Astrocyte (in vitro differentiated cells and primary cell): Measurements from ENCODE around the gene ICE1. TPM values are rescaled to one million over a fixed set of nuclear protein-coding genes. Genes with fewer than 3 reads are reported as not detected.

Experiments
- DNase-seq: peaks from one replicate; pipeline ENCODE4 v3.0.0-alpha.2; 2010; ENCODE audit warnings: low read depth
- FAIRE-seq: peaks from 2 replicates; lab custom pipeline; 2011; peaks lifted over from hg19 to GRCh38; lab: Jason Lieb, UNC
- H2AFZ ChIP-seq: 2 replicates; pipeline ENCODE4 v1.6.0; 2012; ENCODE audit warnings: low read depth, low read length, inconsistent platforms
- H3K27ac ChIP-seq: 2 replicates; pipeline ENCODE4 v1.5.1; 2011; ENCODE audit warnings: low read depth, low read length, inconsistent platforms
- H3K27me3 ChIP-seq: 2 replicates; pipeline ENCODE4 v1.6.0; 2011; ENCODE audit warnings: low read length, inconsistent platforms; ENCODE audit not compliant: insufficient read depth
- H3K36me3 ChIP-seq: 2 replicates; pipeline ENCODE4 v1.5.1; 2011; ENCODE audit warnings: low read length, inconsistent platforms; ENCODE audit not compliant: insufficient read depth
- H3K4me1 ChIP-seq: 2 replicates; pipeline ENCODE4 v1.5.1; 2011; ENCODE audit warnings: low read length, inconsistent platforms; ENCODE audit not compliant: insufficient read depth
- H3K4me2 ChIP-seq: 2 replicates; pipeline ENCODE4 v1.6.0; 2012; ENCODE audit warnings: low read length, inconsistent platforms
- H3K4me3 ChIP-seq: 2 replicates; pipeline ENCODE4 v1.5.1; 2011; ENCODE audit warnings: low read depth, mild to moderate bottlenecking, low read length, inconsistent platforms; ENCODE audit not compliant: insufficient read depth
- H3K79me2 ChIP-seq: 2 replicates; pipeline ENCODE4 v1.6.0; 2012; ENCODE audit warnings: mild to moderate bottlenecking, low read length, inconsistent platforms; ENCODE audit not compliant: insufficient read depth
- H3K9ac ChIP-seq: 2 replicates; pipeline ENCODE4 v1.6.0; 2012; ENCODE audit warnings: mild to moderate bottlenecking, low read length, inconsistent platforms
- H3K9me3 ChIP-seq: 2 replicates; pipeline ENCODE4 v1.5.1; 2012; ENCODE audit warnings: low read depth, mild to moderate bottlenecking, low read length, inconsistent platforms; ENCODE audit not compliant: insufficient read depth
- H4K20me1 ChIP-seq: 2 replicates; pipeline ENCODE4 v1.6.0; 2012; ENCODE audit warnings: low read length, inconsistent platforms; ENCODE audit not compliant: insufficient read depth
- H3K27ac Mint-ChIP-seq: one replicate; pipeline ENCODE4 v1.8.0; 2021; ENCODE audit warnings: mild to moderate bottlenecking, mixed read lengths; ENCODE audit not compliant: unreplicated experiment
- H3K27me3 Mint-ChIP-seq: one replicate; pipeline ENCODE4 v1.8.0; 2021; ENCODE audit warnings: low read depth, mixed read lengths; ENCODE audit not compliant: unreplicated experiment
- H3K36me3 Mint-ChIP-seq: one replicate; pipeline ENCODE4 v1.8.0; 2021; ENCODE audit warnings: low read depth, mixed read lengths; ENCODE audit not compliant: unreplicated experiment
- H3K4me1 Mint-ChIP-seq: one replicate; pipeline ENCODE4 v1.8.0; 2021; ENCODE audit warnings: low read depth, mixed read lengths; ENCODE audit not compliant: unreplicated experiment
- H3K4me3 Mint-ChIP-seq: one replicate; pipeline ENCODE4 v1.8.0; 2021; ENCODE audit warnings: mild to moderate bottlenecking, moderate library complexity, mixed read lengths; ENCODE audit not compliant: unreplicated experiment
- H3K9me3 Mint-ChIP-seq: one replicate; pipeline ENCODE4 v1.8.0; 2021; ENCODE audit warnings: mild to moderate bottlenecking, mixed read lengths; ENCODE audit not compliant: unreplicated experiment
- CTCF ChIP-seq: IDR thresholded peaks from 2 replicates; pipeline ENCODE4 v1.5.1; 2011; ENCODE audit warnings: low read depth, mild to moderate bottlenecking, inconsistent platforms, low read length, moderate library complexity; ENCODE audit not compliant: insufficient read depth
- EZH2 ChIP-seq: IDR thresholded peaks from 2 replicates; pipeline ENCODE4 v1.6.1; 2012; ENCODE audit warnings: mild to moderate bottlenecking, low read length, inconsistent platforms; ENCODE audit not compliant: insufficient read depth
- total RNA-seq: library from RNA; stranded (reverse); gene quantifications from 2 replicates; pipeline ENCODE4 v1.2.1, GENCODE V29; 2021

The ICE1 gene
- total RNA-seq, 1 donor from 2014 or later: 40.3 TPM

DNA sequence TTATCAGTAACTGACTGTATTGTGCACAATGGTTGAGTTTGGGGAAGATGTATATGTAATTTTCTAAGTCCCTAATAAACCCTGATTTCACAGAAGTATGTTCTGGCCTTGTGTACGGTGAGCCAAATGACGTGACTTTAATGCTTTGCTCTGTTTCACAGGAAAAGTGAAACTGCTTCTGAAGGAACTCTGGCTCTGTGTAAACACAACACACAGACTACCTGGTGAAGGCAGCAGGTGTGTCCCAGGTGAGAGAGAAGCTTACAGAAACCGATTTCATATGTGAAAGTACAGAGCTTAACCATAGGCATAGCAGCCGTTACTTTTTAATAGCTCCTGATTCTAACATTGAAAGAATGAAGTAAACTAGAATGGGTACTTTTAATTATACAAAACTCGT is 31.9 kb downstream of the ICE1 start:
- Histone ChIP-seq H3K4me2 (no peak overlapping the region), H3K79me2 (peaks cover 11% of the 10 kb centered on the region), H3K4me3 (no peak overlapping the region), H3K9me3 (no peaks in the 10 kb centered on the region), H2AFZ (no peak overlapping the region), H3K36me3 (peaks cover 62% of the 10 kb centered on the region), H4K20me1 (peaks cover 7% of the 10 kb centered on the region), H3K9ac (no peak overlapping the region), H3K27me3 (no peaks in the 10 kb centered on the region), H3K4me1 (no peaks in the 10 kb centered on the region), H3K27ac (no peak overlapping the region)
- no peak for TF ChIP-seq EZH2
- TF ChIP-seq CTCF: no peak
- H3K27me3 Mint-ChIP-seq: no peaks in the 10 kb centered on the region
- DNase-seq: no peak
- no peak overlapping the region for H3K27ac Mint-ChIP-seq
- H3K4me3 Mint-ChIP-seq: no peak overlapping the region
- peaks cover 13% of the 10 kb centered on the region for H3K36me3 Mint-ChIP-seq
- H3K4me1 Mint-ChIP-seq: peaks cover 9% of the 10 kb centered on the region
- H3K9me3 Mint-ChIP-seq: peaks cover 4% of the 10 kb centered on the region
- FAIRE-seq: no peak

GRCh38 chr5:5456858-5457257 is 34.4 kb downstream of the ICE1 start:
- H3K4me2 ChIP-seq: no peak overlapping the region
- no peak overlapping the region for H3K4me3 ChIP-seq
- DNase-seq: no peak
- no peaks in the 10 kb centered on the region for H3K9me3 ChIP-seq
- H3K36me3 Mint-ChIP-seq: peaks cover 27% of the 10 kb centered on the region
- H3K9me3 Mint-ChIP-seq: peaks cover 5% of the 10 kb centered on the region
- H3K36me3 ChIP-seq: peaks cover 62% of the 10 kb centered on the region
- no peak overlapping the region for H3K27ac ChIP-seq
- H3K79me2 ChIP-seq: peaks cover 15% of the 10 kb centered on the region
- H3K9ac ChIP-seq: no peak overlapping the region
- H3K4me3 Mint-ChIP-seq: peak overlapping the region; percentile 7
- peaks cover 17% of the 10 kb centered on the region for H4K20me1 ChIP-seq
- no peaks in the 10 kb centered on the region for H3K27me3 ChIP-seq
- FAIRE-seq: no peak
- no peaks in the 10 kb centered on the region for H3K27me3 Mint-ChIP-seq
- H3K4me1 Mint-ChIP-seq: peaks cover 18% of the 10 kb centered on the region
- TF ChIP-seq CTCF (no peak), EZH2 (no peak)
- H3K27ac Mint-ChIP-seq: no peak overlapping the region
- no peaks in the 10 kb centered on the region for H3K4me1 ChIP-seq
- no peak overlapping the region for H2AFZ ChIP-seq

DNA sequence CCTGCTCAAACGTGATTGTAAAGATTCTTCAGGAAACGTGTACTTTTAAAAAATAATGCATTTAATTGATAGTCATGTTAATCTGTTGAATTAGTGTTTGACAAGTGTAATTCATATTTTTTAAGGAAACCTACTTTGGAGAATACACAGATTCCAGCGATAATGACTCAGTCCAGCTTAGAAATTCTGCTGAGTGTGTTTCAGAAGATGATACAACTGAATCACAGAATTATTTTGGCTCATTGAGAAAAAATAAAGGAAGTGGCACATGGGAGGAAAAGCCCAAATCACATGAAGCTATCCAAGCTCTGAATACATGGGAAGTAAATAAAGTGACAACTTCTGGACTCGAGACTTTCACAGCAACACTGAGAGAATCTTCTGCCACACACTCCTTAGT is 37.8 kb downstream of the ICE1 start:
- H4K20me1 ChIP-seq: peaks cover 22% of the 10 kb centered on the region
- H3K4me1 Mint-ChIP-seq: peaks cover 16% of the 10 kb centered on the region
- H3K9ac ChIP-seq: no peak overlapping the region
- H3K79me2 ChIP-seq: peaks cover 17% of the 10 kb centered on the region
- peaks cover 5% of the 10 kb centered on the region for H3K9me3 Mint-ChIP-seq
- no peak for FAIRE-seq
- peaks cover 40% of the 10 kb centered on the region for H3K36me3 Mint-ChIP-seq
- no peak overlapping the region for H3K4me3 Mint-ChIP-seq
- H3K27me3 Mint-ChIP-seq: no peaks in the 10 kb centered on the region
- no peak for DNase-seq
- no peak overlapping the region for H2AFZ ChIP-seq
- no peaks in the 10 kb centered on the region for H3K9me3 ChIP-seq
- no peak overlapping the region for H3K4me2 ChIP-seq
- no peak overlapping the region for H3K27ac ChIP-seq
- H3K27me3 ChIP-seq: no peaks in the 10 kb centered on the region
- no peak overlapping the region for H3K4me3 ChIP-seq
- peaks cover 70% of the 10 kb centered on the region for H3K36me3 ChIP-seq
- H3K27ac Mint-ChIP-seq: peak overlapping the region; percentile 38
- TF ChIP-seq CTCF (no peak), EZH2 (no peak)
- no peaks in the 10 kb centered on the region for H3K4me1 ChIP-seq
